ENCODE results near the gene SERPIND1. TPM values are rescaled to one million over a fixed set of nuclear protein-coding genes. Genes with fewer than 3 reads are reported as not detected.
A peak's percentile ranks its signal among the peaks of the same experiment; 100 is the strongest.

Gene SERPIND1
- polyA plus RNA-seq, 1 experiment, result 0.06 TPM

- no peaks in the 10 kb centered on the region for H3K27me3 ChIP-seq (ENCODE audit: control insufficient read depth, insufficient read depth, low read length)
- ChIA-PET CTCF (no interaction called here), POLR2A (no interaction called here)
- DNase-seq (ENCODE audit: low read depth, low spot score), result no peak
- H3K27ac ChIP-seq (ENCODE audit: low read depth, low read length), result no peak overlapping the region
- TF ChIP-seq CTCF (IDR thresholded peaks at IDR 0.05; ENCODE audit: low read depth, low read length), result no peak
- no peaks in the 10 kb centered on the region for H3K9me3 ChIP-seq (ENCODE audit: control insufficient read depth, insufficient read depth, low read length)
- H3K4me3 ChIP-seq (ENCODE audit: low read depth, low read length), result no peak overlapping the region
Measured at GRCh38 chr22:20775342-20775895, 1.5 kb downstream of the SERPIND1 start.

GRCh38 chr22:20776624-20777405 is 2.9 kb downstream of the SERPIND1 start:
- Histone ChIP-seq H3K4me3 (ENCODE audit: low read depth, low read length) (no peak overlapping the region), H3K27ac (ENCODE audit: low read depth, low read length) (no peak overlapping the region), H3K9me3 (ENCODE audit: control insufficient read depth, insufficient read depth, low read length) (no peaks in the 10 kb centered on the region), H3K27me3 (ENCODE audit: control insufficient read depth, insufficient read depth, low read length) (no peaks in the 10 kb centered on the region)
- ChIA-PET CTCF (no interaction called here), POLR2A (no interaction called here)
- no peak for DNase-seq (ENCODE audit: low read depth, low spot score)
- TF ChIP-seq CTCF (IDR thresholded peaks at IDR 0.05; ENCODE audit: low read depth, low read length), result no peak

GRCh38 chr22:20777420-20778177 is 3.7 kb downstream of the SERPIND1 start:
- ChIA-PET CTCF (interaction anchor here (0.7 to 1.4 kb wide), 2 partner anchors 36 to 227 kb away, joined by 3 to 5 read pairs; no protein-coding TSS in a partner anchor), POLR2A (no interaction called here)
- Histone ChIP-seq H3K27ac (ENCODE audit: low read depth, low read length) (peak overlapping the region; percentile 73), H3K27me3 (ENCODE audit: control insufficient read depth, insufficient read depth, low read length) (no peaks in the 10 kb centered on the region), H3K9me3 (ENCODE audit: control insufficient read depth, insufficient read depth, low read length) (no peaks in the 10 kb centered on the region), H3K4me3 (ENCODE audit: low read depth, low read length) (no peak overlapping the region)
- DNase-seq (ENCODE audit: low read depth, low spot score), result peak; percentile 81
- peak; percentile 20; the same call in 1 of the 2 replicates for TF ChIP-seq CTCF (IDR thresholded peaks at IDR 0.05; ENCODE audit: low read depth, low read length)

GRCh38 chr22:20779014-20779817 is 5.3 kb downstream of the SERPIND1 start:
- CTCF ChIA-PET, result interaction anchor here (0.7 kb wide), 1 partner anchor 155 kb away, joined by 3 read pairs; no protein-coding TSS in a partner anchor
- no peak for DNase-seq (ENCODE audit: low read depth, low spot score)
- POLR2A ChIA-PET, result no interaction called here

More at GRCh38 chr22:20779014-20779817, 5.3 kb downstream of the SERPIND1 start:
- H3K27me3 ChIP-seq (ENCODE audit: control insufficient read depth, insufficient read depth, low read length), result no peaks in the 10 kb centered on the region
- H3K27ac ChIP-seq (ENCODE audit: low read depth, low read length), result no peak overlapping the region
- TF ChIP-seq CTCF (IDR thresholded peaks at IDR 0.05; ENCODE audit: low read depth, low read length), result no peak
- no peaks in the 10 kb centered on the region for H3K9me3 ChIP-seq (ENCODE audit: control insufficient read depth, insufficient read depth, low read length)
- no peak overlapping the region for H3K4me3 ChIP-seq (ENCODE audit: low read depth, low read length)

All from AG04450 (cell line).